Activated naive CD8-positive, alpha-beta T cell treated with anti-CD3 and anti-CD28 coated beads, Interleukin-2, amount 10 ng/mL, durations not matched to agents 7 days and 5 days (primary cell): ENCODE measurements around the gene RIPPLY1. TPM values are rescaled to one million over a fixed set of nuclear protein-coding genes. Genes with fewer than 3 reads are reported as not detected.

ENCODE experiments used
- ATAC-seq: fragments of 150-1000 bp; cut with Tn5 transposase; one replicate; pipeline ENCODE4 v1.10.0; 2021; ENCODE audit warnings: low read depth, moderate library complexity
- POLR2A ChIA-PET: fragments of 350-600 bp; sonication (Branson Sonifier 250); formaldehyde crosslinking; loops from one replicate; lab custom pipeline; 2021; ENCODE audit warnings: antibody characterized with exemption; lab: Charles Lee
- DNase-seq: peaks from one replicate; pipeline ENCODE4 v3.0.0; 2021
- H3K27ac Mint-ChIP-seq: one replicate; pipeline ENCODE4 v1.8.0; 2022; ENCODE audit warnings: mild to moderate bottlenecking, mixed read lengths
- H3K27me3 Mint-ChIP-seq: one replicate; pipeline ENCODE4 v1.8.0; 2022; ENCODE audit warnings: mild to moderate bottlenecking, moderate library complexity, mixed read lengths
- H3K36me3 Mint-ChIP-seq: one replicate; pipeline ENCODE4 v1.8.0; 2021; ENCODE audit warnings: mild to moderate bottlenecking, mixed read lengths
- H3K4me1 Mint-ChIP-seq: one replicate; pipeline ENCODE4 v1.8.0; 2021; ENCODE audit warnings: mixed read lengths
- H3K4me3 Mint-ChIP-seq: one replicate; pipeline ENCODE4 v1.8.0; 2022; ENCODE audit warnings: mild to moderate bottlenecking, moderate library complexity, mixed read lengths
- H3K9me3 Mint-ChIP-seq: one replicate; pipeline ENCODE4 v1.8.0; 2021; ENCODE audit warnings: mixed read lengths
- total RNA-seq, 2 experiments: library from RNA; stranded (reverse); gene quantifications; one replicate each; pipeline ENCODE4 v1.2.3, GENCODE V29; 2021

RIPPLY1 gene
- not detected for total RNA-seq

- ATAC-seq, result no peak
- Mint-ChIP-seq H3K4me3 (no peak within 1 kb of the TSS), H3K27me3 (no peaks in the 10 kb centered on the region), H3K4me1 (no peaks in the 10 kb centered on the region), H3K27ac (no peak within 1 kb of the TSS), H3K9me3 (no peaks in the 10 kb centered on the region), H3K36me3 (no peaks in the 10 kb centered on the region)
- POLR2A ChIA-PET, result no interaction called here
- no peak for DNase-seq
These were observed at the start of gene RIPPLY1 for GRCh38 chrX:106903291-106903824. Gene RIPPLY1 (minus strand): TSS chrX:106903341. CDS start chrX:106903287, 54 bp downstream.

GRCh38 chrX:106952538-106952937 lies 49.4 kb upstream of the RIPPLY1 start:
- no peaks in the 10 kb centered on the region for H3K9me3 Mint-ChIP-seq
- no peak overlapping the region for H3K27ac Mint-ChIP-seq
- H3K4me1 Mint-ChIP-seq, result no peaks in the 10 kb centered on the region
- H3K4me3 Mint-ChIP-seq, result no peak overlapping the region
- ATAC-seq, result no peak
- H3K36me3 Mint-ChIP-seq, result peaks cover 2% of the 10 kb centered on the region
- H3K27me3 Mint-ChIP-seq, result no peaks in the 10 kb centered on the region
- no peak for DNase-seq
- POLR2A ChIA-PET, result no interaction called here

- DNase-seq (no peak), ATAC-seq (no peak)
- Mint-ChIP-seq H3K27me3 (no peaks in the 10 kb centered on the region), H3K4me1 (no peaks in the 10 kb centered on the region), H3K4me3 (no peak overlapping the region), H3K27ac (no peak overlapping the region), H3K36me3 (peaks cover 2% of the 10 kb centered on the region), H3K9me3 (no peaks in the 10 kb centered on the region)
- POLR2A ChIA-PET, result interaction anchor here (0.7 kb wide), 1 partner anchor 15 kb away, joined by 7 read pairs; no protein-coding TSS in a partner anchor
These were observed 48.9 kb upstream of the RIPPLY1 start for GRCh38 chrX:106952089-106952488.

GRCh38 chrX:106951230-106951629 lies 48.1 kb upstream of the RIPPLY1 start:
- Mint-ChIP-seq H3K36me3 (peaks cover 2% of the 10 kb centered on the region), H3K27me3 (no peaks in the 10 kb centered on the region), H3K9me3 (no peaks in the 10 kb centered on the region), H3K27ac (no peak overlapping the region), H3K4me3 (no peak overlapping the region), H3K4me1 (no peaks in the 10 kb centered on the region)
- POLR2A ChIA-PET, result interaction anchor here (0.7 kb wide), 1 partner anchor 14 kb away, joined by 7 read pairs; no protein-coding TSS in a partner anchor
- DNase-seq (no peak), ATAC-seq (no peak)

- no peak overlapping the region for H3K27ac Mint-ChIP-seq
These were observed 47.2 kb upstream of the RIPPLY1 start for GRCh38 chrX:106950381-106950780.

GRCh38 chrX:106949366-106949765 lies 46.2 kb upstream of the RIPPLY1 start:
- Mint-ChIP-seq H3K4me3 (no peak overlapping the region), H3K9me3 (no peaks in the 10 kb centered on the region), H3K4me1 (no peaks in the 10 kb centered on the region), H3K27ac (no peak overlapping the region), H3K27me3 (no peaks in the 10 kb centered on the region), H3K36me3 (peaks cover 2% of the 10 kb centered on the region)
- DNase-seq (no peak), ATAC-seq (no peak)
- POLR2A ChIA-PET, result no interaction called here

More at GRCh38 chrX:106950381-106950780, 47.2 kb upstream of the RIPPLY1 start:
- Mint-ChIP-seq H3K9me3 (no peaks in the 10 kb centered on the region), H3K36me3 (peaks cover 2% of the 10 kb centered on the region), H3K27me3 (no peaks in the 10 kb centered on the region), H3K4me1 (no peaks in the 10 kb centered on the region), H3K4me3 (no peak overlapping the region)
- ATAC-seq, result no peak
- POLR2A ChIA-PET, result no interaction called here
- no peak for DNase-seq

- Mint-ChIP-seq H3K27ac (no peak overlapping the region), H3K9me3 (no peaks in the 10 kb centered on the region), H3K27me3 (no peaks in the 10 kb centered on the region), H3K4me1 (no peaks in the 10 kb centered on the region), H3K36me3 (peaks cover 2% of the 10 kb centered on the region), H3K4me3 (no peak overlapping the region)
- DNase-seq, result no peak
- POLR2A ChIA-PET, result no interaction called here
- ATAC-seq, result no peak
These were observed 45.5 kb upstream of the RIPPLY1 start for GRCh38 chrX:106948641-106949040.

GRCh38 chrX:106946464-106946863 lies 43.3 kb upstream of the RIPPLY1 start:
- H3K4me3 Mint-ChIP-seq, result no peak overlapping the region
- no peak for ATAC-seq
- no peaks in the 10 kb centered on the region for H3K27me3 Mint-ChIP-seq
- H3K9me3 Mint-ChIP-seq, result no peaks in the 10 kb centered on the region
- no peaks in the 10 kb centered on the region for H3K36me3 Mint-ChIP-seq
- POLR2A ChIA-PET, result no interaction called here
- DNase-seq, result no peak
- no peaks in the 10 kb centered on the region for H3K4me1 Mint-ChIP-seq
- H3K27ac Mint-ChIP-seq, result no peak overlapping the region

GRCh38 chrX:106940068-106940467 lies 36.9 kb upstream of the RIPPLY1 start:
- no peak for DNase-seq
- ATAC-seq, result no peak
- Mint-ChIP-seq H3K4me3 (no peak overlapping the region), H3K27ac (no peak overlapping the region), H3K36me3 (peaks cover 2% of the 10 kb centered on the region), H3K9me3 (no peaks in the 10 kb centered on the region), H3K4me1 (no peaks in the 10 kb centered on the region), H3K27me3 (no peaks in the 10 kb centered on the region)
- POLR2A ChIA-PET, result no interaction called here

- Mint-ChIP-seq H3K9me3 (no peaks in the 10 kb centered on the region), H3K4me1 (no peaks in the 10 kb centered on the region), H3K4me3 (no peak overlapping the region), H3K27me3 (no peaks in the 10 kb centered on the region), H3K27ac (no peak overlapping the region), H3K36me3 (peaks cover 2% of the 10 kb centered on the region)
- DNase-seq (no peak), ATAC-seq (no peak)
- POLR2A ChIA-PET, result no interaction called here
These were observed 36.4 kb upstream of the RIPPLY1 start for GRCh38 chrX:106939566-106939965.

GRCh38 chrX:106936246-106936645 lies 33.1 kb upstream of the RIPPLY1 start:
- ATAC-seq, result no peak
- Mint-ChIP-seq H3K4me1 (no peaks in the 10 kb centered on the region), H3K9me3 (no peaks in the 10 kb centered on the region)

GRCh38 chrX:106935175-106935574 lies 32.0 kb upstream of the RIPPLY1 start:
- Mint-ChIP-seq H3K27me3 (no peaks in the 10 kb centered on the region), H3K9me3 (no peaks in the 10 kb centered on the region), H3K36me3 (no peaks in the 10 kb centered on the region), H3K27ac (no peak overlapping the region), H3K4me1 (no peaks in the 10 kb centered on the region), H3K4me3 (no peak overlapping the region)
- POLR2A ChIA-PET, result no interaction called here
- DNase-seq, result no peak
- no peak for ATAC-seq

More at GRCh38 chrX:106936246-106936645, 33.1 kb upstream of the RIPPLY1 start:
- Mint-ChIP-seq H3K27ac (no peak overlapping the region), H3K27me3 (no peaks in the 10 kb centered on the region), H3K4me3 (no peak overlapping the region), H3K36me3 (peaks cover 2% of the 10 kb centered on the region)
- DNase-seq, result no peak
- POLR2A ChIA-PET, result no interaction called here

GRCh38 chrX:106933538-106933961 lies 30.4 kb upstream of the RIPPLY1 start:
- no peaks in the 10 kb centered on the region for H3K36me3 Mint-ChIP-seq
- H3K4me1 Mint-ChIP-seq, result no peaks in the 10 kb centered on the region
- POLR2A ChIA-PET, result no interaction called here
- no peaks in the 10 kb centered on the region for H3K27me3 Mint-ChIP-seq
- H3K4me3 Mint-ChIP-seq, result no peak overlapping the region
- no peaks in the 10 kb centered on the region for H3K9me3 Mint-ChIP-seq
- no peak overlapping the region for H3K27ac Mint-ChIP-seq
- DNase-seq (no peak), ATAC-seq (no peak)

GRCh38 chrX:106932960-106933537 lies 29.9 kb upstream of the RIPPLY1 start:
- H3K36me3 Mint-ChIP-seq, result no peaks in the 10 kb centered on the region
- no peaks in the 10 kb centered on the region for H3K4me1 Mint-ChIP-seq
- no peaks in the 10 kb centered on the region for H3K27me3 Mint-ChIP-seq
- DNase-seq (no peak), ATAC-seq (no peak)
- H3K27ac Mint-ChIP-seq, result no peak overlapping the region
- POLR2A ChIA-PET, result no interaction called here
- no peaks in the 10 kb centered on the region for H3K9me3 Mint-ChIP-seq
- H3K4me3 Mint-ChIP-seq, result no peak overlapping the region
